K562 (cell line): ENCODE measurements around the gene BEND6. TPM values are rescaled to one million over a fixed set of nuclear protein-coding genes. Genes with fewer than 3 reads are reported as not detected.

Source experiments
- ATAC-seq: fragments of 200-7000 bp; cut with Tn5 transposase; 3 replicates; pipeline ENCODE4 v1.9.1; 2020; ENCODE audit warnings: moderate library complexity
- BruUV-seq: library from RNA; stranded (reverse); fragments of 400-500 nt; replicated peaks from 2 replicates; lab custom pipeline; 2021; lab: Mats Ljungman, UMichigan
- CTCF ChIA-PET: fragments of 300-600 bp; formaldehyde crosslinking; extraction: SDS; loops from one replicate; lab custom pipeline; 2021; ENCODE audit warnings: low intra/inter-chr PET ratio; lab: Yijun Ruan, JAX
- POLR2A ChIA-PET: fragments of 300-600, 350-650 bp; sonication (Branson Sonifier 250); formaldehyde crosslinking; extraction: SDS; loops from one replicate; lab custom pipeline; 2021; ENCODE audit warnings: antibody characterized with exemption, inconsistent platforms; lab: Yijun Ruan, JAX
- DNase-seq, 4 experiments: peaks; one replicate each; pipeline versions ENCODE4 v3.0.0 to v3.0.0-alpha.2; 2011 to 2018; ENCODE audit warnings: low spot score in 3 of 4, mixed read lengths in 3 of 4; ENCODE audit errors: extremely low read depth in 1 of 4
- FAIRE-seq: peaks from 2 replicates; lab custom pipeline; 2011; peaks lifted over from hg19 to GRCh38; lab: Jason Lieb, UNC
- H2AFZ ChIP-seq: 2 replicates; pipeline ENCODE4 v1.6.0; 2011; ENCODE audit warnings: low read depth, low read length, control low read depth, inconsistent platforms
- H3K27ac ChIP-seq: fragments of 200-600 bp; 3 replicates; pipeline ENCODE4 v1.8.0; 2011; ENCODE audit warnings: low read depth, mild to moderate bottlenecking, control low read depth, inconsistent platforms, low read length, moderate library complexity, mixed read lengths; ENCODE audit errors: extremely low read depth
- H3K27me3 ChIP-seq, 2 experiments: fragments of 300-600 bp in 1 of 2; 2 replicates in 1 of 2; 3 replicates in 1 of 2; pipeline versions ENCODE4 v1.6.0 to v1.8.0; 2011; ENCODE audit warnings: inconsistent platforms in 2 of 2, low read length in 2 of 2, mild to moderate bottlenecking in 1 of 2, mixed read lengths in 1 of 2, moderate library complexity in 1 of 2; ENCODE audit not compliant: control insufficient read depth in 2 of 2, insufficient read depth in 2 of 2
- H3K36me3 ChIP-seq: fragments of 300-600 bp; 3 replicates; pipeline ENCODE4 v1.8.0; 2011; ENCODE audit warnings: mild to moderate bottlenecking, low read length, inconsistent platforms; ENCODE audit not compliant: control insufficient read depth, insufficient read depth
- H3K4me1 ChIP-seq, 2 experiments: fragments of 200-600 bp in 1 of 2; replicated peaks in 1 of 2; 2 replicates in 1 of 2; 3 replicates in 1 of 2; pipeline versions ENCODE4 v1.5.1 to v1.8.0; 2011; ENCODE audit warnings: inconsistent platforms in 2 of 2, low read length in 2 of 2, mild to moderate bottlenecking in 1 of 2, mixed read lengths in 1 of 2, moderate library complexity in 1 of 2; ENCODE audit not compliant: control insufficient read depth in 2 of 2, insufficient read depth in 2 of 2
- H3K4me2 ChIP-seq: 2 replicates; pipeline ENCODE4 v1.6.1; 2011; ENCODE audit warnings: low read length, control low read depth, inconsistent platforms, mixed read lengths; ENCODE audit not compliant: insufficient read depth
- H3K4me3 ChIP-seq: fragments of 200-600 bp; sonication (generic), shearing (Covaris generic); 2 replicates; pipeline ENCODE4 v1.5.1; 2016; ENCODE audit warnings: control low read depth, inconsistent platforms
- H3K79me2 ChIP-seq: fragments of 200-600 bp; 3 replicates; pipeline ENCODE4 v1.8.0; 2011; ENCODE audit warnings: low read length, inconsistent platforms; ENCODE audit not compliant: control insufficient read depth, insufficient read depth
- H3K9ac ChIP-seq, 2 experiments: 2 replicates each; pipeline versions ENCODE4 v1.6.0 to v1.6.1; 2011; ENCODE audit warnings: low read depth in 2 of 2, low read length in 2 of 2, control low read depth in 1 of 2, inconsistent platforms in 1 of 2, mild to moderate bottlenecking in 1 of 2, mixed read lengths in 1 of 2; ENCODE audit not compliant: insufficient read depth in 1 of 2
- H3K9me1 ChIP-seq: one replicate; pipeline ENCODE4 v1.6.0; 2011; ENCODE audit warnings: inconsistent platforms, mild to moderate bottlenecking, low read length, moderate library complexity; ENCODE audit not compliant: control insufficient read depth, insufficient read depth
- H3K9me3 ChIP-seq: replicated peaks from 2 replicates; pipeline ENCODE4 v1.5.1; 2011; ENCODE audit warnings: low read depth, low read length, inconsistent platforms; ENCODE audit not compliant: control insufficient read depth, insufficient read depth
- H4K20me1 ChIP-seq: replicated peaks from 2 replicates; pipeline ENCODE4 v1.6.1; 2011; ENCODE audit warnings: low read length, inconsistent platforms, mixed read lengths; ENCODE audit not compliant: control insufficient read depth, insufficient read depth
- GABPB1 ChIP-seq: sonication (generic); formaldehyde crosslinking; IDR thresholded peaks from 2 replicates; pipeline ENCODE4 v1.8.0; 2022; ENCODE audit warnings: mild to moderate bottlenecking, missing genetic modification reagents
- GTF2E2 ChIP-seq: fragments of 200-800 bp; sonication (Bioruptor generic); IDR thresholded peaks from 2 replicates; pipeline ENCODE4 v1.6.1; 2016; ENCODE audit warnings: missing genetic modification characterization, missing compliant biosample characterization
- ILF3 ChIP-seq: fragments of 450-650 bp; IDR thresholded peaks from 2 replicates; pipeline ENCODE4 v1.6.1; 2018; ENCODE audit warnings: antibody characterized with exemption, mild to moderate bottlenecking, moderate library complexity, borderline replicate concordance
- RNF2 ChIP-seq: sonication (generic); IDR thresholded peaks from 2 replicates; pipeline ENCODE4 v1.6.1; 2016
- SMAD3 ChIP-seq: fragments of 450-650 bp; formaldehyde crosslinking; conservative IDR thresholded peaks from 2 replicates; pipeline ENCODE4 v1.4.0; 2020; ENCODE audit warnings: mild to moderate bottlenecking
- ZC3H8 ChIP-seq: fragments of 450-650 bp; IDR thresholded peaks from 2 replicates; pipeline ENCODE4 v1.6.1; 2017
- ZNF589 ChIP-seq: fragments of 200-800 bp; sonication (Bioruptor generic); IDR thresholded peaks from 2 replicates; pipeline ENCODE4 v1.6.1; 2016; ENCODE audit warnings: low read depth, missing genetic modification characterization, missing compliant biosample characterization
- WGBS: fragments of 100-300 bp; shearing (Covaris generic); methylation state at CpG from one replicate; pipeline ENCODE4 v1.1.6; 2016; ENCODE audit warnings: low coverage, mixed read lengths; ENCODE audit not compliant: insufficient coverage; ENCODE audit errors: missing lambda C conversion rate; 5-methylcytosine and 5-hydroxymethylcytosine counted together
- in situ Hi-C: fragments of 300-500 bp; cut with MboI; formaldehyde crosslinking; loops from 4 replicates; pipeline ENCODE4 v1.15.0; 2018; ENCODE audit warnings: inconsistent platforms, mixed read lengths
- intact Hi-C: fragments of 100-400 bp; cut with micrococcal nuclease; formaldehyde crosslinking; loops from 2 replicates; pipeline ENCODE4 v1.14.2; 2022
- polyA plus RNA-seq, 8 experiments: library from polyadenylated mRNA; depleted of rRNA in 4 of 8; stranded (reverse) in 5 of 8; unstranded in 3 of 8; fragments of >200 nt; fragmentation: Nextera tagmentation in 2 of 8; fragmentation: Illumina TruSeq in 1 of 8; extraction: Ambion mirVana in 2 of 8; extraction: Trizol in 1 of 8; gene quantifications; 2 replicates each; pipeline versions ENCODE4 v1.2.1 to v1.2.3, GENCODE V29; 2011 to 2014; ENCODE audit warnings: inconsistent platforms in 1 of 8, missing spikeins in 1 of 8
- total RNA-seq, 7 experiments: library from RNA; depleted of rRNA in 6 of 7; stranded (reverse); fragments of >200 nt in 6 of 7; fragmentation: Illumina TruSeq in 2 of 7; extraction: Trizol in 2 of 7; gene quantifications; 2 replicates each; pipeline versions ENCODE4 v1.2.1 to v1.2.3, GENCODE V29; 2011 to 2021; ENCODE audit warnings: low replicate concordance in 1 of 7
- TF ChIP-seq, protein P1 (sequence below): fragments of 250-450 bp; sonication (Bioruptor Pico); IDR thresholded peaks from 2 replicates; pipeline ENCODE4 v1.5.0; 2022; ENCODE audit warnings: mild to moderate bottlenecking
- TF ChIP-seq, protein P2 (sequence below), 2 experiments: fragments of 450-650 bp; IDR thresholded peaks; 2 replicates each; pipeline ENCODE4 v1.6.1; 2016
- TF ChIP-seq, protein P3 (sequence below): sonication (generic); formaldehyde crosslinking; IDR thresholded peaks from 2 replicates; pipeline ENCODE4 v1.8.0; 2023; ENCODE audit warnings: missing genetic modification reagents, mild to moderate bottlenecking, borderline replicate concordance

Gene BEND6
- total and polyA plus RNA-seq, 9 of the 15 experiments (the other 6 are each of a cell fraction or from before 2014, with no cell fraction given) = 0.37 to 4.0 (median 1.1) TPM

DNA sequence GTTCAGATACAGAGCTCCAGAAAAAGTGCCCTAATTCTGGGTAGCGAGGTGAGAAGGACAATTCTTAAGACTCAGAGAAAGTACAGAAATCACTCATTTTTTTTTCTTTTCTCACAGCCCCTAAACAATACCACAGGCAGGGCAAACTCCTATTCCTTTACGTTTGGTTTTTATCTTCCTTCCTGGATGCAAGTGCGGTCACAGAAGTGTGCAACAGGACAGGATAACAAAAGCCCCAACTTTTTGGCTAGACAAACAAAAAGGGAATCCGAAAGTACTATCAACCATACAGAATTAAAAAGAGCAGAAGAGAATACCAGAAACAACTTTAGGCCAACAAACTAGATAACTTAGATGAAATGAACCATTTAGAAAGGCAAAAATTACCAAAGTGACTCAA is 18.4 kb upstream of the BEND6 start:
- DNase-seq = no peak
- H4K20me1 ChIP-seq = no peaks in the 10 kb centered on the region
- no peak overlapping the region for H3K4me2 ChIP-seq
- 0 out of 2 replicates have a peak overlapping the region, but pooled peaks have one; percentile 4 for H2AFZ ChIP-seq
- H3K9me1 ChIP-seq = no peaks in the 10 kb centered on the region
- no peaks in the 10 kb centered on the region for H3K27me3 ChIP-seq
- ChIA-PET POLR2A (interaction anchor here (0.7 kb wide), 1 partner anchor 18 kb away, joined by 4 read pairs; no protein-coding TSS in a partner anchor), CTCF (no interaction called here)
- no peaks in the 10 kb centered on the region for H3K9me3 ChIP-seq
- no peaks in the 10 kb centered on the region for H3K79me2 ChIP-seq
- H3K36me3 ChIP-seq = no peaks in the 10 kb centered on the region
- WGBS = 26% methylated on average over 4 of the region's 4 CpGs
- no peak overlapping the region for H3K9ac ChIP-seq
- intact Hi-C loops = no loop called here
- in situ Hi-C loops = no loop called here
- no peak overlapping the region for H3K27ac ChIP-seq
- no TSS peak for BruUV-seq
- no peak for FAIRE-seq
- ATAC-seq = no peak
- H3K4me1 ChIP-seq = peaks cover 3 to 13% of the 10 kb centered on the region in 2 experiments; a peak in 3 of 5 replicates
- TF ChIP-seq ZC3H8 (no peak), GTF2E2 (tag) (no peak), ZNF589 (CRISPR knock-in tag) (no peak), GABPB1 (no peak), SMAD3 (CRISPR knock-in tag) (no peak), ILF3 (no peak), RNF2 (no peak)
- TF ChIP-seq, protein P1, sequence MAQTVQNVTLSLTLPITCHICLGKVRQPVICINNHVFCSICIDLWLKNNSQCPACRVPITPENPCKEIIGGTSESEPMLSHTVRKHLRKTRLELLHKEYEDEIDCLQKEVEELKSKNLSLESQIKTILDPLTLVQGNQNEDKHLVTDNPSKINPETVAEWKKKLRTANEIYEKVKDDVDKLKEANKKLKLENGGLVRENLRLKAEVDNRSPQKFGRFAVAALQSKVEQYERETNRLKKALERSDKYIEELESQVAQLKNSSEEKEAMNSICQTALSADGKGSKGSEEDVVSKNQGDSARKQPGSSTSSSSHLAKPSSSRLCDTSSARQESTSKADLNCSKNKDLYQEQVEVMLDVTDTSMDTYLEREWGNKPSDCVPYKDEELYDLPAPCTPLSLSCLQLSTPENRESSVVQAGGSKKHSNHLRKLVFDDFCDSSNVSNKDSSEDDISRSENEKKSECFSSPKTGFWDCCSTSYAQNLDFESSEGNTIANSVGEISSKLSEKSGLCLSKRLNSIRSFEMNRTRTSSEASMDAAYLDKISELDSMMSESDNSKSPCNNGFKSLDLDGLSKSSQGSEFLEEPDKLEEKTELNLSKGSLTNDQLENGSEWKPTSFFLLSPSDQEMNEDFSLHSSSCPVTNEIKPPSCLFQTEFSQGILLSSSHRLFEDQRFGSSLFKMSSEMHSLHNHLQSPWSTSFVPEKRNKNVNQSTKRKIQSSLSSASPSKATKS (CRISPR knock-in tag) = no peak
- TF ChIP-seq, protein P2, sequence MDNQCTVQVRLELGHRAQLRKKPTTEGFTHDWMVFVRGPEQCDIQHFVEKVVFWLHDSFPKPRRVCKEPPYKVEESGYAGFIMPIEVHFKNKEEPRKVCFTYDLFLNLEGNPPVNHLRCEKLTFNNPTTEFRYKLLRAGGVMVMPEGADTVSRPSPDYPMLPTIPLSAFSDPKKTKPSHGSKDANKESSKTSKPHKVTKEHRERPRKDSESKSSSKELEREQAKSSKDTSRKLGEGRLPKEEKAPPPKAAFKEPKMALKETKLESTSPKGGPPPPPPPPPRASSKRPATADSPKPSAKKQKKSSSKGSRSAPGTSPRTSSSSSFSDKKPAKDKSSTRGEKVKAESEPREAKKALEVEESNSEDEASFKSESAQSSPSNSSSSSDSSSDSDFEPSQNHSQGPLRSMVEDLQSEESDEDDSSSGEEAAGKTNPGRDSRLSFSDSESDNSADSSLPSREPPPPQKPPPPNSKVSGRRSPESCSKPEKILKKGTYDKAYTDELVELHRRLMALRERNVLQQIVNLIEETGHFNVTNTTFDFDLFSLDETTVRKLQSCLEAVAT (IDR thresholded peaks at IDR 0.05) = no peak
- TF ChIP-seq, protein P3, sequence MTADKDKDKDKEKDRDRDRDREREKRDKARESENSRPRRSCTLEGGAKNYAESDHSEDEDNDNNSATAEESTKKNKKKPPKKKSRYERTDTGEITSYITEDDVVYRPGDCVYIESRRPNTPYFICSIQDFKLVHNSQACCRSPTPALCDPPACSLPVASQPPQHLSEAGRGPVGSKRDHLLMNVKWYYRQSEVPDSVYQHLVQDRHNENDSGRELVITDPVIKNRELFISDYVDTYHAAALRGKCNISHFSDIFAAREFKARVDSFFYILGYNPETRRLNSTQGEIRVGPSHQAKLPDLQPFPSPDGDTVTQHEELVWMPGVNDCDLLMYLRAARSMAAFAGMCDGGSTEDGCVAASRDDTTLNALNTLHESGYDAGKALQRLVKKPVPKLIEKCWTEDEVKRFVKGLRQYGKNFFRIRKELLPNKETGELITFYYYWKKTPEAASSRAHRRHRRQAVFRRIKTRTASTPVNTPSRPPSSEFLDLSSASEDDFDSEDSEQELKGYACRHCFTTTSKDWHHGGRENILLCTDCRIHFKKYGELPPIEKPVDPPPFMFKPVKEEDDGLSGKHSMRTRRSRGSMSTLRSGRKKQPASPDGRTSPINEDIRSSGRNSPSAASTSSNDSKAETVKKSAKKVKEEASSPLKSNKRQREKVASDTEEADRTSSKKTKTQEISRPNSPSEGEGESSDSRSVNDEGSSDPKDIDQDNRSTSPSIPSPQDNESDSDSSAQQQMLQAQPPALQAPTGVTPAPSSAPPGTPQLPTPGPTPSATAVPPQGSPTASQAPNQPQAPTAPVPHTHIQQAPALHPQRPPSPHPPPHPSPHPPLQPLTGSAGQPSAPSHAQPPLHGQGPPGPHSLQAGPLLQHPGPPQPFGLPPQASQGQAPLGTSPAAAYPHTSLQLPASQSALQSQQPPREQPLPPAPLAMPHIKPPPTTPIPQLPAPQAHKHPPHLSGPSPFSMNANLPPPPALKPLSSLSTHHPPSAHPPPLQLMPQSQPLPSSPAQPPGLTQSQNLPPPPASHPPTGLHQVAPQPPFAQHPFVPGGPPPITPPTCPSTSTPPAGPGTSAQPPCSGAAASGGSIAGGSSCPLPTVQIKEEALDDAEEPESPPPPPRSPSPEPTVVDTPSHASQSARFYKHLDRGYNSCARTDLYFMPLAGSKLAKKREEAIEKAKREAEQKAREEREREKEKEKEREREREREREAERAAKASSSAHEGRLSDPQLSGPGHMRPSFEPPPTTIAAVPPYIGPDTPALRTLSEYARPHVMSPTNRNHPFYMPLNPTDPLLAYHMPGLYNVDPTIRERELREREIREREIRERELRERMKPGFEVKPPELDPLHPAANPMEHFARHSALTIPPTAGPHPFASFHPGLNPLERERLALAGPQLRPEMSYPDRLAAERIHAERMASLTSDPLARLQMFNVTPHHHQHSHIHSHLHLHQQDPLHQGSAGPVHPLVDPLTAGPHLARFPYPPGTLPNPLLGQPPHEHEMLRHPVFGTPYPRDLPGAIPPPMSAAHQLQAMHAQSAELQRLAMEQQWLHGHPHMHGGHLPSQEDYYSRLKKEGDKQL (CRISPR knock-in tag) = no peak
- no peak overlapping the region for H3K4me3 ChIP-seq
